IPS DF 19.7 (cell line): Measurements from ENCODE around the gene ASAP3.

ENCODE experiments used
- DNase-seq: peaks from one replicate; pipeline ENCODE4 v3.0.0-alpha.2; 2013; ENCODE audit warnings: low read depth, low spot score

Gene ASAP3

GRCh38 chr1:23477359-23478144 lies 6.4 kb downstream of the ASAP3 start:
- DNase-seq, result no peak

- no peak for DNase-seq
Observed at GRCh38 chr1:23475641-23476040, 8.3 kb downstream of the ASAP3 start.

- DNase-seq, result no peak
Observed at GRCh38 chr1:23475134-23475628, 8.8 kb downstream of the ASAP3 start.

- no peak for DNase-seq
Observed at GRCh38 chr1:23473037-23473800, 10.8 kb downstream of the ASAP3 start.

- DNase-seq, result no peak
Observed at GRCh38 chr1:23472351-23473036, 11.5 kb downstream of the ASAP3 start.

GRCh38 chr1:23471473-23472075 lies 12.4 kb downstream of the ASAP3 start:
- no peak for DNase-seq

GRCh38 chr1:23470282-23471070 lies 13.5 kb downstream of the ASAP3 start:
- no peak for DNase-seq

- no peak for DNase-seq
Observed at GRCh38 chr1:23469372-23469982, 14.5 kb downstream of the ASAP3 start.

- no peak for DNase-seq
Observed at GRCh38 chr1:23466423-23466989, 17.5 kb downstream of the ASAP3 start.

GRCh38 chr1:23463286-23463685 lies 20.7 kb downstream of the ASAP3 start:
- no peak for DNase-seq

- no peak for DNase-seq
Observed at GRCh38 chr1:23462766-23463165, 21.2 kb downstream of the ASAP3 start.

- no peak for DNase-seq
Observed at GRCh38 chr1:23461050-23461449, 22.9 kb downstream of the ASAP3 start.

GRCh38 chr1:23460519-23460918 lies 23.5 kb downstream of the ASAP3 start:
- DNase-seq, result no peak

GRCh38 chr1:23459338-23459757 lies 24.6 kb downstream of the ASAP3 start:
- peak; percentile 54 for DNase-seq

GRCh38 chr1:23456226-23456625 lies 27.8 kb downstream of the ASAP3 start:
- no peak for DNase-seq

- DNase-seq, result no peak
Observed at GRCh38 chr1:23453455-23454000, 30.5 kb downstream of the ASAP3 start.

GRCh38 chr1:23452011-23452411 lies 32.0 kb downstream of the ASAP3 start:
- no peak for DNase-seq

- no peak for DNase-seq
Observed at GRCh38 chr1:23451441-23451840, 32.5 kb downstream of the ASAP3 start.

GRCh38 chr1:23450894-23451293 lies 33.1 kb downstream of the ASAP3 start:
- DNase-seq, result no peak

- DNase-seq, result no peak
Observed at GRCh38 chr1:23449958-23450357, 34.0 kb downstream of the ASAP3 start.
